Measurements from ENCODE around the gene EML6.
"Not testable (repeated sequence)": the region's sequence is repeated elsewhere in the genome, so short reads cannot be mapped to it uniquely, and the experiment has no call there.

EML6 gene

DNA sequence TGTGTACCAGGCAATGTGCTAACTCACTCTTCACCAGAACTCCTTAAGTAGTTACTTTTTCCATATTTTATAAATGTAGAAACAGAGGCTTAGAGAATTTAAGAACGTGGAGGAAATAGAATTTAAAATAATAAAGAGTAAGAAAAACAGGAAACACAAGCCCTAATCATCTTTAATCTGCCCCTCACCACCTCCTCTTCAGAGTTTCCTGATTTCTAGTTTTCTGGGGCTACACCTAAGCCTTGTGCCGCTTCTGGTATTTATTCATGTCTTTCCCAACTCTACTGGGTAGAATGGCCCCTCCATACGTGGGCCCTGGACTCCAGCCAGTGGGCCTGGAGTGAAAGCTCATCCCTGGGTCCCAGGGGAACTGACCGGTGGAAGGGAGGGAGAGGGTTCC lies 241.4 kb downstream of the EML6 start:
- DNase-seq (ENCODE audit: low read depth, low spot score) = no peak

DNA sequence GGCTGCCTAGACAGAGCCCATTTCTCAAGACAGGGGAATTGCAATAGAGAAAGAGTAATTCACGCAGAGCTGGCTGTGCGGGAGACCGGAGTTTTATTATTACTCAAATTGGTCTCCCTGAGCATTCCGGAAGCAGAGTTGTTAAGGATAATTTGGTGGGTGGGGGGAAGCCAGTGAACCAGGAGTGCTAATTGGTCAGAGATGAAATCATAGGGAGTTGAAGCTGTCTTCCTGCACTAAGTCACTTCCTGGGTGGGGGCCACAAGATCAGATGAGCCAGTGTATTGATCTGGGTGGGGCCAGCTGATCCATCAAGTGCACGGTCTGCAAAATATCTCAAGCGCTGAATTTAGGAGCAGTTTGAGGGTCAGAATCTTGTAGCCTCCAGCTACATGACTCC lies 242.0 kb downstream of the EML6 start:
- no peak for DNase-seq (ENCODE audit: low read depth, low spot score)

DNA sequence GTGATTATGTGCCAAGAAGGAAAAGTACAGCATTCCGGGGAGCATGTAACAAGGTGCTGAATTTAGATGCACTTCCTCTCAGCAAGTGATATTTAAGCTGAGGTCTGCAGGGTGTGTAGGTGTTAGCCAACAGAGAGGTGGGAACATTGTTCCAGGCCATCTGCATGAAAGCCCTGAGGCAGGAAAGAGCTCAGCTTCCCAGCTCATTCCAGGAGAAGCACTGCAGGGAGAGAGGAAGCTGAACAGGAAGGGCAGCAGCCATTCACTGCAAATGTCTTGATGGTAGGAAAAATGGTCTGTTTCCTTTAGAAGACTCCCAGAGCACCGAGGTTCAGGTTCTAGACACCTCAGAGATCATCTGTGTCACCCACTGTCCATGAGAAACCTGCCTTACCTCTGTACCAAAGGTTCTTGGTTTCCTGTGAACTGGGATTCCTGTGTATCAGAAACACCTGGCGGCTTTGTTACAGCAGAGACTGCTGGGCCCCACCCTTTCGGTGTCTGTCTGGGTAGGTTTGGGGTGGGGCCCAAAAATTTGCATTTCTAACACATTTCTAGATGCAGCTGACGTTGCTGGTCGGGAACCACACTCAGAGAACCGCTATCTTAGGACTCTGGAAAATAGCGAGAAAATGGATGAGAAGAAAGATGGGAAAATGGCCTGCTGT lies 242.8 kb downstream of the EML6 start:
- DNase-seq (ENCODE audit: low read depth, low spot score) = no peak

DNA sequence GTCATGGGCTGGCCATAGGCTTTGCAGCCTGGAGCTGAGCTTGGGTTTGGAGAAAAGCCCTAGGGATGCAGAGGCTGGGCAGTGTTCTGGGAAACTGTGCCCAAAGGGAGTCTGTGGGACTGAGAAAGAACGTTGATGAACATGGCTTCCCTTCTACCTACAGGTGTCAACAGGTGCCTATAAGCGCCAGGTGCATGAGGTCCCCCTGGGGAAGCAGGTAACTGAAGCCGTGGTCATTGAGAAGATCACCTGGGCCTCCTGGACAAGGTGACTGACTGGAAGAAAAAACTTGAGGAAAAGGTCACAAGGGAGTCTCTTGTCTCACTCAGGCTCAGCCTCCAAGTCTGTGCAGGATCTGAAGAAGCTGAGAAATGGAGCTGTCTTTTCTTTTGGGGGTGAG lies 243.4 kb downstream of the EML6 start:
- no peak for DNase-seq (ENCODE audit: low read depth, low spot score)

DNA sequence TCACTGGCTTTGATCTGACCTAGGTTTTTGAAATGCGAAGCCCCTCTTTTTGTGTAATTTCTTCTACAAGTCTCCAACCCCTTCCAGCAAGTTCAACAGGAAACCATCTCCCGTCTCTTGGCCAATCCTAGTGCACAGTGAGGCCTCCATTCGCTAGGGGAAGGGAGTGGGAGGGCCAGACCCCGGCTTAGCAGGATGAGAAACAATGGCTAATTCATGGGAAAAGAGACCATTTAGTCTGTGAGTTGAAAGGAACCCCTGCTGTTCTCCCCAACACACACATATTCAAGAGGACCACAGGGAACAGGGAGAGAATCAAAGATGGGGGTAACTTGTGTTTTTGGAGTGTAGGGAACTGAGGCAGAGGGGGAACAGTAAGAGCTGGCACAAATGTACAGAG lies 243.8 kb downstream of the EML6 start:
- no peak for DNase-seq (ENCODE audit: low read depth, low spot score)

DNA sequence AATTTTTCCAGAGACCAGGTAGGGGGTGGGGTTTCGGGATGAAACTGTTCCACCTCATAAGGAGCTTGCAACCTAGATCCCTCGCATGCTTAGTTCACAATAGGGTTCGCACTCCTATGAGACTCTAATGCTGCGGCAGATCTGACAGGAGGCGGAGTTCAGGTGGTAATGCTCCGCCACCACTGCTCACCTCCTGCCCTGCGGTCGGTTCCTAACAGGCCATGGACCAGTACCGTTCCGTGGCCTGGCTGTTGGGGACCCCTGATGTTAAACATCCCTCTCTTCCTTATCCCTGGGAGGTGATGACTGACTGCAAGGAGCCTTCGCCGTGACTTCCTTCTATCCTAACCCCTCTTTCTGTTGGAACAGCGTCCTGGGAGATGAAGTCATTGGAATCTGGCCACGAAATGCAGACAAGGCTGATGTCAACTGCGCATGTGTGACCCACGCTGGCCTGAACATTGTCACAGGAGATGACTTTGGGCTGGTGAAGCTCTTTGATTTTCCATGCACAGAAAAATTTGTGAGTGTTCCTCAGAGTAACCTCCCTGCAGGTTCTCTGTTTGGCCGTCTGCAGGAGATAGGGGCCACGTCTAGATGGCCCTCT lies 244.4 kb downstream of the EML6 start:
- no peak for DNase-seq (ENCODE audit: low read depth, low spot score)

DNA sequence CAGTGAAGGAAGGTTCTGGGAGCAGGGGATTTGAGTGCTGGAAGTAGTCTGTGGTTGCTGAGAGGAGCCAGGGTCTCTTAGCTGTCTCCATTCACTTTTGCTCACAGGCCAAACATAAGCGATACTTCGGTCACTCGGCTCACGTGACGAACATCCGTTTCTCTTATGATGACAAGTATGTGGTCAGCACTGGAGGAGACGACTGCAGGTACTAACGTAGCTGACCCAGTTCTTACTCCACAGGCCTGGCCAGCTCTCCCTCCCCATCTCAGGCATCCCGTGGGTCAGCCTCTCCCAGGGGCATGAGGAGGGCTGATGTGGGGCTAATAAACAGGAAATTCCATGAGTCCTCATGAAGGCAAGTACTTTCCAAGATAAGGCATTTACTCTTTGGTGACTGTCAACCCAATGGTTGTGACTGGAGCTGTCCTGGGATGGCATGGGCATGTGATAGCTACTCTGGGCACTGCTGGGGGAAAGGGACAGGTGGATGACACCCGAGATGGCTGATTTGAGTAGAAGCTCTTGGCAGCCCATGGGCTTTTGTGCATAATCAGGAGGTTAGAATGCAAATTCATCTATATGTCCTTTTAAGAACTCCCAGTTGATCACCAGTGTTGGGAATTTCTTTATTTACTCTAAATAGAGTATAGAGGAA lies 245.2 kb downstream of the EML6 start:
- DNase-seq (ENCODE audit: low read depth, low spot score) = no peak

DNA sequence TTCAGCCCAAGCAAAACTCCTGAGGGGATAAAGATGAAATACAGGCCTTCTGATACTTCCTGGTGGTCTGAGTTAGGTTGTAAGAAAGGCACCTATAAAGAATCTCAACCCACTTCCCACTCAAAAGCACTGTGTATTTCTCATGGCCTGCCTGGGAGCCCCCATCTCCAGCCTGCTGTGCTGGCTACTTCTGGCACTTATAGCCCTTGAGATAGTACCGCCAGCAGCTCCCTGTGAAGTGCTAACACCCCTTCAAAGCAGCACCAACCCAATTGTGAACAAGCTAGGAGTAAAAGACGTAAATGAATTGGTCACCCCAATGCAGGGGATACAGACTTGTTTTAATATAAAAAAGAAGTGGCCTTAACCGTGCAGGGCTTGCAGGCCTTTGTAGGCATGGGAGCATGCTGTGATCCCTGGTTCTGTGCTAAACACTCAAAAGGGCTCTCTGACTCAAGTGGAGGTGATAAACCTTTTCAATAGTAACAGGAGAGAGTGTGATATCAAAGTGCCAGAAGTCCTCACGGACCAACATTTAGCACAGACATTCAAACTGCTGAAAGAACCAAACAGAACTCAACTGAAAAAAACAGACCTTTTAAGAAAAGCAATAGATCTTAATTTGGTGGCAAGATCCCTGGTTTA lies 246.0 kb downstream of the EML6 start:
- DNase-seq (ENCODE audit: low read depth, low spot score) = no peak

DNA sequence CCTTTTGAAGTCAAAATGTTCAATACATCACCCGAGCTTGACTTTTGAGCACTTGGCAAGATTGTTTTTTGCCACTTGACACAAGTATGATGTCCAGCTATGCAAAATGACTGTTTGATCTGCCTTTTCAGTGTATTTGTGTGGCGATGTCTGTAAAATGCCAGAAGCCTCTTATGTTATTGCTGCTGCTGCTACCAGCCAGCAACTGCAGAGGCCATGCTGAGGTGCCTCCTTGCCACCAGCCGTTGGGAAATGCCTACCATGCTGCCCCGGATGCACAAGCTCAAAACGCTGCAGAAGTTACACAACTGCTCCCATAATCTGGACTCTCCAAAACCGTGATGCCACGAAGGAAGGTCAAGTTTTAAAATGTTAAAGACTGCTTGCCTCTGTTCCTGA lies 246.5 kb downstream of the EML6 start:
- no peak for DNase-seq (ENCODE audit: low read depth, low spot score)

DNA sequence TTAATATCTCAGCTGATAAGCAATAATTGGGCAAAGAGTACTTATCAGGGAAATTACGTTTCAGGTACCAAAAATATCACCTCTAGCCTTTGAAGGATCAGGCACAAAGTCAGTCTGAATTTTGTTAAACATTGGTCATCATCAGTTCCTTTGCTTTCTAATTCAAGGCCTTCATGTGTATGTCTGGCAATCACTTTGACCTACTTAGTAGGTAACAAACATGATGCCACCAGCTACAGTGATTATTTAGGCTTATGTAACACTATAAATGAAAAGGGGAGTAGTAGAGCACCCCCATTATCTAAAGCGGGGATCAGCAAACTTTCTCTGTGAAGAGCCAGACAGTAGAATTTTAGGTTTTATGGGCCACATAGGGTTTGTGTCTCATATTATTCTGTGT lies 251.7 kb downstream of the EML6 start:
- no peak for DNase-seq (ENCODE audit: low read depth, low spot score)

DNA sequence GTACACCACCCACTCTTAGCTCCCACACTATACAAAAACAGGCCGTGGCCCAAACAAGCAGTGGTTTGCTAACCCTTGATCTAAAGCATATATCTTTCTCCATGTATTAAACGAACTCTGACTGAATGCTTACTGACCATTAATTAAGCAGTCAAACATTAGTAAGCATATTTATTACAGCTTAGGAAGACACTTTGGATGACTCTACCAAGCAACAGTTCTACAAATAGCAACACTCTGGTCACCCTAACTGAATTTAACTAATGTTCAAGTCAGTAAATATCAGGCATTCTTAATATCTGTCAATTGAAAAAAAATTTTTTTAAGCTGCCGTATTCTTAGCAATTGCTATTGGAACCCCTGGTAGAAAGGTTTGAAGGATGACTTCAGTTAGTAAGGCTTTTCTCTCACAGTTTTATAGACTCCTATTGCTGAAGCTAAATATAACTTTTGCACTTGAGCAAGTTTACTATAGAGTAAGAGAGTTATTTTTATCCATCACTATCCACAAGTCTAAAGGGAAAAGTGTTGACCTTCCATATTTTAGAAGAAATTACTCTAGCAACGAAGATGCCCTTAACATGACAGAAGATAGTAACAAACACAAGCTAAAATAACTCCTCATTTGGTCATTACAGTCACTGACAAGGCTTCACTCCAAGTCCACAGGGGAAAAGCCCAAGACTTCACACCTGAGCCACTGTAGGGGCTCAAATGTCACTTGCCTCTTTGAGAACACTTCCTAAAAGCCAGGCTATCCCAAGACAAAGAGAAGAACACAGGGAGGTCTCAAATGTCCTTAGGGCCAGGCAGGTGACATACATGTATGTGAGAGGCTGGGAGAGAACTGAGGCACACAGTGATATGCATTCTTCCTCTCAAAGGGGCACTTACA lies 252.4 kb downstream of the EML6 start:
- no peak for DNase-seq (ENCODE audit: low read depth, low spot score)

DNA sequence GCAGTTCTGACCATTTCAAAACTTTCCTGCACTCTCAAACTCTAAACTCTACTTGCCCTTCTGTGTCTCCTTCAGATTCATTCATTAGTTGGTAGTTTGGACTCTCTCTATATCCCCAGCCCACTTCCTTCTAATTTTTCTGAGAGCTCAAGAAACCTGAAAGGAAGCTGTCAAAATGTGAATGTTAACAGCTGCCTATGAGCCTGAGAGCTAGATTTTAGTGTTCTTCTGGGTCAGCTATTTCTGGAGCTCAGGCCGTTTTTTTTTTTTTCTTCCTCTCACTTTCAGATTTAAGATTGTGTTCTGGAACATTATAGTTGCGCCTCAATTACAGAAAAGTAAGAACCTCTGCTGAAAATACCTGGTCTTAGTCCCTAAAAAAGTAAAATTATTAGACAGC lies 253.7 kb downstream of the EML6 start:
- no peak for DNase-seq (ENCODE audit: low read depth, low spot score)

DNA sequence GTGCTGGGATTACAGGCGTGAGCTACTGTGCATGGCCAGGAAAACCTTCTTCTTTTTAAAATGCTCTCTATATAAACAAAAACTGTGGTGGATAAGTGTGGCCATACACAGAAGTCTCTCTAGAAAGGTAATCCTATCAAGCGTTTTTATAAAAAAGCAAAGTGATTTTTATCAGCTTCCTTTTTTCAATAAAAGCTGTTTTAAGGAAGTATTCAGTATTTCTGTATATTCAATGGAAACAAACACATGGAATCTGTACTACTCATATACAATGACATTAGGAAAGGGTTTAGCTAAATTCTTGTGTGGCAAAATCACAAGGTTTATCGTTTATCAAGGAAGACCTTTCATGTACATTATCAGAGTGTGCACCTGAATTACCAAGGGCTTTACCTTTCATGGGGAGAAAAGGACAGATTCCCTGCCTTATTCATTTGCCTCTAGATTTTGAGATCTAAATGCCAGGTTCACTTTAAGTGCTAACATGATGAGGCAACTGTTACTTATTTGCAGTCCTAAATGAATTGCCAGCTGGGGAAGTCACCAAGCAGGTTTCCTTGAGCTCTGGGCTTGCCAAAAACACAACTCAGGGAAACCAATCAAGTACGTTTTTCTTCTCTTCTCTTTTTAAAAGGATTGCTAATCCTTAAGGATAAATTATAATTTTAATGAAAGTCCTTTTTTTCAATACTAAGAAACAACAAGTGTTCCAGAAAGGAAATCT lies 256.0 kb downstream of the EML6 start:
- no peak for DNase-seq (ENCODE audit: low read depth, low spot score)

DNA sequence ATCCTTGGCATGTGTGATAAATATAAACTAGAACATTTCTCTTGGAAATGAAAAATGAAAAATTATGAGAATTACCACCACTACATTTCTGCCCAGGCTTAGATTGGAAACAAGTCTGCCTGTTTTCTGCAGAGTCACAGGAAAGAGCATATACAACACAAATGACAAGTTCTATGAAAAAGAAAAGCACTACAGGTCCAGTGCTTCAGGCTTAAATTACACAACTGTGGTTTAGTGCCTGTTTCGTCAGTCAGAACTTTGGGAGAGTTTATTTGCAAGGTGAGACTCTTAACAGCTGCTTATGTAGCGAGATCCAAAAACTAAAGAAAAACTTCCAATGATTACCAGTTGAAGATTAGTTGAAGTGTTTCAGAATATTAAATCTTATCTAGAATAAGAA lies 257.9 kb downstream of the EML6 start:
- no peak for DNase-seq (ENCODE audit: low read depth, low spot score)

DNA sequence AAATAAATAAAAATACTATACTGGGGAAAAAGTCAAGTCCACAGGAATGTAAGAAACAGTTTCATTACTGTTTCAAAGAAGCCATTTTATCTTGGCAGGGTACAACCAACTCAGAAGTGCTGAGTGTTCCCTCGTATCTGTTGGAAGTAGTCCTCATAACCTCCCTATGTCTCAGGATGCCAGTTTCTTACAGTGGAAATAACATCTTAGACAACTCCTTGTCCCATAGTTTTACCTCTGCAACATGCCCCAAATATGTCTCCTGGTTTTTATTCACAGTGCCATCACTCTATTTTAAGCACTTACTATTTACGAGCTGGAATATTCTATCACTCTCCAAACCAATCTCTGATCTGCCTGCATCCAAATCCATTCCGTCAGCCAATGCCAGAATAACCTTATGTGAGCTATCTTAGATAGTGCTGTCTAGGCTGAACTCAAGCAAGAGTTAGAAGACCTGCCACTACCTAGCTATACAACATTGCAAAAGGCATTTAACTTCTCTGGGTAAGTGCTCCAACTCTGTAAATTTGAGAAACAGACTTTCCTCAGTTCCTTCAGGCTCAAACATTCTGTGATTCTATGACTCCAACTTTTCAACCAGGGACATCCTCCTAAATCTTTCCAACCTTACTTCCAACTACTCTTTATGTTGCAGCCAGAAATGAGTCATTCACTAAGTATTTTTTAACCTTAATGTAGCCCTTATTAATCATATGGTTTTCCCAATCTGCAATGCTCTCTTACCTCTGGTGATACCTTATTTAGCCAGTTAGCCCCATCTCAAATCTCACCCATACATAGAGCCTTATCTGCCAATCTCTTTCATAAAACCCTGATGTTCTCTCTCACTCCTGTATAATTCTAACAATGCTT lies 260.1 kb downstream of the EML6 start:
- DNase-seq (ENCODE audit: low read depth, low spot score) = no peak

DNA sequence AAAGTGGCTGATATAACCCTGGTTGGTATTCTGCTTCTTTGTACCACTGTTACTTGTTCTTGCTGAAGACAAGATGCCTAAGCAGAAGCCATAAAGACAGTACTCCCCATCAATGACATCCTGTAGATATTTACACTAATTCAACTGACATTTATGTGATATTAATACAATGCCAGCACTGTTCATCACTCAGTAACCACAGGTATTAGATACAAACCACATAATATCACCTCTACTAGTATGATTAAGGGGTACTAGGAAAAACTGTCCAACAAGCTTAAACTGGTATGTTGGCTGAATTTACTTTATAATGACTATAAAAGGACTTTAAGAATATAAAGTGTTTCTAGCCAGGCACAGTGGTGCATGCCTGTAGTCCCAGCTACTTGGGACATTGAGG lies 261.0 kb downstream of the EML6 start:
- DNase-seq (ENCODE audit: low read depth, low spot score) = no peak

DNA sequence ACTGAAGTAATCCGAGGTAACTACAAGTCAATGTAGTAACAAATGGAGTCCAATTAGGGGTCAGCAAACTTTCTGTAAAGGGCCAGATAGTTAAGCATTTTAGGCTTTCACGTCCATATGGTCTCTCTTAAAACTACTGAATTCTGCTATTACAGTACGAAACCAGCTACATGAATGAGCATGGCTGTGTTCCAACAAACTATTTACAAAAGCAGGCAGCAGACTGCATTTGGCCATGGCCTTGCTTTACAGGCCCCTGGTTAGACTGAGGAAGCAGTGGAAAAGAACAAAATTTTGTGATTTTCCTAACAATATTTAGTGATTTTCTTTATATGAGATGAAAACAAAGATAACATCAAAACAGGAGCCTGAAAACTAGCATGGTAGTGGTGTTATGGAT lies 262.8 kb downstream of the EML6 start:
- no peak for DNase-seq (ENCODE audit: low read depth, low spot score)

DNA sequence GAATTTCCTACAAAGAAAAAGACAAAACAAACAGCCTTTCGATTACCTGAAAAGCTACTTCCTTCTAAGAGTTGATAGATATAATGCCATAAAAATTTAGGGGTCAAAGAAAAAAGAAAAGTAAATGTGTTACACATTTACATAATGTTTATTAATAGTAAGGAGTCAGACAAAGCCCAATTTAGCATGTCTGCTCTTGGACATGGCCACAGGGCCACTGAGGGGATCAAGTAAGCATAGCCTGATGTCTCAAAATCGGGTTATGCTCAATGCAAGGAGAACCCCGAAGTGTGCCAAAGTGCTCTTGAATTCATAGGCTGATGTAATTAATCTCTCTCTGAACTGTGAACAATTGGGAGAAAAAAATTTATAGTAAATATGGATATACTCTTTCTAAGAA lies 265.1 kb downstream of the EML6 start:
- no peak for DNase-seq (ENCODE audit: low read depth, low spot score)

DNA sequence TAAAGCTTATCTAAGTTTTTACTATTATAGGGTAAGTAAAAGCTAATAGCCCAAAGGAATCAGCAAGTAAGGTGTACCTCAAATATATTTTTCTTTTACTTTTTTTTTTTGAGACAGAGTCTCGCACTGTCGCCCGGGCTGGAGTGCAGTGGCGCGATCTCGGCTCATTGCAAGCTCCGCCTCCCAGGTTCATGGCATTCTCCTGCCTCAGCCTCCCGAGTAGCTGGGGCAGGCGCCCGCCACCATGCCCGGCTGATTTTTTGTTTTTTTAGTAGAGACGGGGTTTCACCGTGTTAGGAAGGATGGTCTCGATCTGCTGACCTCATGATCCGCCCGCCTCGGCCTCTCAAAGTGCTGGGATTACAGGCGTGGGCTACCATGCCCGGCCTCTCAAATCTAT lies 267.2 kb downstream of the EML6 start:
- not testable (repeated sequence) for DNase-seq (ENCODE audit: low read depth, low spot score)

DNA sequence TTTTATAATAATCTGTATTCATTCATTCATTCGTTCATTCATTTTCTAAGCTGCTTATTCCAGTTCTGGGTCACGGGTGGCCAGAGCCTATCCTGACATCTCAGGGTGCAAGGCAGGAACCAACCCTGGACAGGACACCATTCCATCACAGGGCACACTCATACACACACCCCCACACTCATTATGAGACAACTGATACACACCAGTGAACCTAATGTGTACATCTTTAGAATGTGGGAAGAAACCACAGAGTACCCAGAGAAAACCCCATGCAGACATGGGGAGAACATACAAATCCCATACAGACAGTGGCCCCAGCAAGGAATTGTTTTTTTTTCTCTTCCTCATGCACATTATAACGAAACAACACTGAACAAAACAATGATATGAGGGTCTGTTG lies 272.1 kb downstream of the EML6 start:
- no peak for DNase-seq (ENCODE audit: low read depth, low spot score)

Measured in smooth muscle cell of the brain vasculature (primary cell).